ENCODE measurements around the gene PIGQ. TPM values are rescaled to one million over a fixed set of nuclear protein-coding genes. Genes with fewer than 3 reads are reported as not detected.

The PIGQ gene
- polyA plus RNA-seq, 1 of the 3 experiments (the other 2 are of a cell fraction) = 38.7 TPM

DNA sequence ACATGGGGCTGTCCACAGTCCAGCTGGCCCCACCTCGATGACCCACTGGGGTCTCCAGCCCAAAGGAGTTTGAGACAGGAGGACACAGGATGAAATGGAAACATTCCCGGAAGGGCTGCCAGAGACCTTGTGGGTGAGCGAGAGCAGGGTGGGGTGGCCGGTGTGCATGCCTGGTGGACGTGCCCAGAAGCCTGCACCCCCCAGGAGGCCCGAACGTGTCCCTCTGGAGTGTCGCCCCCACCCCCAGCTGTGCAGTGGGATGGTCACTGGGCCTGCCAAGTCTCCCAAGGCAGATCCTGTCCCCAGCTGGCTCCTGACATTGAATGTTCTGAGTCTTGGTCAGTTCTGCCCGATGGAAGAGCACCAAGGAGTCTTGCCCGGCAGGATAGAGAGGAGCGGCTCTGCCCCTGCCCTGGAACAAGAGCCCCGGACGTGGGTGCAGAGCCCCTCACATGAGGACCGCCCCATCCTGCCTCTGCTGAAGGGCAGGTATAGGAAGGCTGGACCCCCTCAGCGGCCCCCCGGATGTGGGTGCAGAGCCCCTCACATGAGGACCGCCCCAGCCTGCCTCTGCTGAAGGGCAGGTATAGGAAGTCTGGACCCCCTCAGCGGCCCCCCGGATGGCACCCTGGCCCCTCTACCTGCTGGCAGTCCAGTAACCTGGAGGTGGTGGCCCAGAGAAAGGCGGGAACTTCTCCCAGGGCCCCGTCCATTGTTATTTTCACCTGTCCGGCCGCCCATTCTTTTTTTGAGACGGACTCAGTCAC, 45.3 kb upstream of the PIGQ start:
- H2AFZ ChIP-seq (ENCODE audit: low read depth) = no peak overlapping the region
- H3K27me3 ChIP-seq (ENCODE audit: insufficient read depth) = no peaks in the 10 kb centered on the region
- no peaks in the 10 kb centered on the region for H3K9me2 ChIP-seq
- H3K9me3 ChIP-seq = no peaks in the 10 kb centered on the region
- H3K4me3 ChIP-seq (ENCODE audit: low read depth in 2 of 2, low read length in 1 of 2) = no peak overlapping the region
- TF ChIP-seq NRF1 (IDR thresholded peaks at IDR 0.05; ENCODE audit: low read depth, low read length) (no peak), EZH2phosphoT487 (IDR thresholded peaks at IDR 0.05; ENCODE audit: borderline replicate concordance, low read depth) (no peak), FOXM1 (IDR thresholded peaks at IDR 0.05; ENCODE audit: low read depth) (no peak), NFIC (IDR thresholded peaks at IDR 0.05; ENCODE audit: borderline replicate concordance) (no peak), YY1 (IDR thresholded peaks at IDR 0.05; ENCODE audit: low read depth) (no peak), POLR2AphosphoS5 (IDR thresholded peaks at IDR 0.05; ENCODE audit: low read depth, low read length) (peak; percentile 29; the same call in 1 of the 2 replicates)
- peaks cover 24% of the 10 kb centered on the region for H4K20me1 ChIP-seq (ENCODE audit: insufficient read depth)
- H3K9ac ChIP-seq = no peak overlapping the region; the same call in 1 of the 2 replicates
- POLR2A ChIA-PET = no interaction called here
- peaks cover 0 to 14% of the 10 kb centered on the region in 2 experiments for H3K36me3 ChIP-seq (replicated peaks in 1 of 2; ENCODE audit: control insufficient read depth in 1 of 2, insufficient read depth in 2 of 2, low read length in 1 of 2)
- CTCF ChIA-PET = no interaction called here
- DNase-seq = no peak
- H3F3A ChIP-seq (replicated peaks; ENCODE audit: insufficient read depth) = peaks cover 26% of the 10 kb centered on the region
- WGBS (ENCODE audit: low lambda C conversion rate) = 93% methylated on average over 15 of the region's 24 CpGs
- peaks cover 33% of the 10 kb centered on the region for H3K79me2 ChIP-seq (ENCODE audit: insufficient read depth)
- H3K4me1 ChIP-seq (ENCODE audit: control insufficient read depth in 1 of 2, insufficient read depth in 2 of 2, low read depth in 1 of 2, low read length in 1 of 2) = peaks cover 11 to 24% of the 10 kb centered on the region in 2 experiments; a peak in 3 of 4 replicates
- peak overlapping the region; percentile 89; the same call in 1 of the 2 replicates for H3K4me2 ChIP-seq
- peak overlapping the region in 1 of 2 experiments; percentile 72; a peak in 2 of 4 replicates for H3K27ac ChIP-seq (ENCODE audit: low read depth in 2 of 2, low read length in 1 of 2)

DNA sequence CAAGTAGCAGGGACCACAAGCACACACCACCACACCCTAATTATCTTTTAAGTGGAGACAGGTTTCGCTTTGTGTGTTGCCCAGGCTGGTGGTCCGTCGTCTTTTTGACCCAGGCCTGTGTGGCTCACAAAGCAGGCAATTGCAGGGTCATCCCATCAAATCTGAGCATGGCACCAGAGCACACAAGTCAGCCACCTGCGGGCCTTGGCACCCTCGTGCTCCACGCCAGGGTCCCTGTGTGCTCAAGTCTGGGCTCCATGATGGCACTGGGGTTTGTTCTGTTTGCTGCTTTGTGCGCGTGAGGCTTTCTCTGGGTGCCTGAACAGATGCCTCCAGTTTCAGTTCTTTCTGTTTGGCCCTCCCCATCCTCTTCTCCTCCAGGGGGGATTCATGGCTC, 44.6 kb upstream of the PIGQ start:
- Histone ChIP-seq H3F3A (replicated peaks; ENCODE audit: insufficient read depth) (peaks cover 26% of the 10 kb centered on the region), H3K27me3 (ENCODE audit: insufficient read depth) (no peaks in the 10 kb centered on the region), H4K20me1 (ENCODE audit: insufficient read depth) (peaks cover 30% of the 10 kb centered on the region), H3K27ac (ENCODE audit: low read depth in 2 of 2, low read length in 1 of 2) (peak overlapping the region; percentile 72 to 92), H2AFZ (ENCODE audit: low read depth) (no peak overlapping the region), H3K4me2 (peak overlapping the region; percentile 89), H3K79me2 (ENCODE audit: insufficient read depth) (peaks cover 40% of the 10 kb centered on the region), H3K4me3 (ENCODE audit: low read depth in 2 of 2, low read length in 1 of 2) (no peak overlapping the region), H3K4me1 (ENCODE audit: control insufficient read depth in 1 of 2, insufficient read depth in 2 of 2, low read depth in 1 of 2, low read length in 1 of 2) (peaks cover 11 to 25% of the 10 kb centered on the region in 2 experiments; a peak in 3 of 4 replicates), H3K9me2 (no peaks in the 10 kb centered on the region), H3K36me3 (replicated peaks in 1 of 2; ENCODE audit: control insufficient read depth in 1 of 2, insufficient read depth in 2 of 2, low read length in 1 of 2) (peaks cover 0 to 12% of the 10 kb centered on the region in 2 experiments), H3K9me3 (no peaks in the 10 kb centered on the region), H3K9ac (no peak overlapping the region; the same call in 1 of the 2 replicates)
- ChIA-PET CTCF (interaction anchor here (1.3 kb wide), 1 partner anchor 12 kb away, joined by 4 read pairs; no protein-coding TSS in a partner anchor), POLR2A (interaction anchor here (1.6 kb wide), 1 partner anchor 41 kb away, joined by 6 read pairs; no protein-coding TSS in a partner anchor)
- no peak for DNase-seq
- TF ChIP-seq MEF2A (IDR thresholded peaks at IDR 0.05; ENCODE audit: borderline replicate concordance, low read depth) (no peak), TAF1 (IDR thresholded peaks at IDR 0.05; ENCODE audit: borderline replicate concordance, low read depth, low read length) (no peak), GABPA (IDR thresholded peaks at IDR 0.05; ENCODE audit: low read depth) (no peak), NFIC (IDR thresholded peaks at IDR 0.05; ENCODE audit: borderline replicate concordance) (no peak), TEAD4 (IDR thresholded peaks at IDR 0.05; ENCODE audit: borderline replicate concordance, insufficient read depth) (no peak), GATA2 (CRISPR knock-in tag; IDR thresholded peaks at IDR 0.05) (no peak), CHD2 (IDR thresholded peaks at IDR 0.05; ENCODE audit: low read length, partially characterized antibody) (no peak), TCF12 (IDR thresholded peaks at IDR 0.05) (no peak), YY1 (IDR thresholded peaks at IDR 0.05; ENCODE audit: low read depth) (no peak), NRF1 (IDR thresholded peaks at IDR 0.05; ENCODE audit: low read depth, low read length) (no peak)
- TF ChIP-seq, protein P1, sequence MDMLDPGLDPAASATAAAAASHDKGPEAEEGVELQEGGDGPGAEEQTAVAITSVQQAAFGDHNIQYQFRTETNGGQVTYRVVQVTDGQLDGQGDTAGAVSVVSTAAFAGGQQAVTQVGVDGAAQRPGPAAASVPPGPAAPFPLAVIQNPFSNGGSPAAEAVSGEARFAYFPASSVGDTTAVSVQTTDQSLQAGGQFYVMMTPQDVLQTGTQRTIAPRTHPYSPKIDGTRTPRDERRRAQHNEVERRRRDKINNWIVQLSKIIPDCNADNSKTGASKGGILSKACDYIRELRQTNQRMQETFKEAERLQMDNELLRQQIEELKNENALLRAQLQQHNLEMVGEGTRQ (IDR thresholded peaks at IDR 0.05; ENCODE audit: borderline replicate concordance, low read depth, low read length) = no peak
- TF ChIP-seq, protein P2, sequence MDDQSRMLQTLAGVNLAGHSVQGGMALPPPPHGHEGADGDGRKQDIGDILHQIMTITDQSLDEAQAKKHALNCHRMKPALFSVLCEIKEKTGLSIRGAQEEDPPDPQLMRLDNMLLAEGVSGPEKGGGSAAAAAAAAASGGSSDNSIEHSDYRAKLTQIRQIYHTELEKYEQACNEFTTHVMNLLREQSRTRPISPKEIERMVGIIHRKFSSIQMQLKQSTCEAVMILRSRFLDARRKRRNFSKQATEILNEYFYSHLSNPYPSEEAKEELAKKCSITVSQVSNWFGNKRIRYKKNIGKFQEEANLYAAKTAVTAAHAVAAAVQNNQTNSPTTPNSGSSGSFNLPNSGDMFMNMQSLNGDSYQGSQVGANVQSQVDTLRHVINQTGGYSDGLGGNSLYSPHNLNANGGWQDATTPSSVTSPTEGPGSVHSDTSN (IDR thresholded peaks at IDR 0.05) = no peak
- 98% methylated on average over 6 of the region's 8 CpGs for WGBS (ENCODE audit: low lambda C conversion rate)
